T47D (cell line): ENCODE measurements around the gene TMEM43.
"Not testable (repeated sequence)": the region's sequence is repeated elsewhere in the genome, so short reads cannot be mapped to it uniquely, and the experiment has no call there.

Experiments used
- DNase-seq, 2 experiments: peaks; one replicate each; pipeline versions ENCODE4 v3.0.0 to v3.0.0-alpha.2; 2011 to 2012; ENCODE audit warnings: low read depth in 1 of 2, low spot score in 1 of 2
- JUND ChIP-seq: IDR thresholded peaks from 2 replicates; pipeline ENCODE4 v1.6.1; 2012; ENCODE audit warnings: low read depth
- in situ Hi-C: cut with HindIII; loops from 2 replicates; pipeline ENCODE4 v1.10.0; 2016; ENCODE audit warnings: low sequenced_read_pairs, low pct_unique_long_range_greater_than_20kb

Gene TMEM43

GRCh38 chr3:14124615-14125192 is at the start of gene TMEM43, which contains the start of gene CHCHD4:
TSS of gene TMEM43 (plus strand) at chr3:14125052. CDS start at chr3:14125194, 142 bp downstream.
TSS of gene CHCHD4 (minus strand) at chr3:14124870. CDS start at chr3:14124676, 194 bp downstream.
- TF ChIP-seq JUND: no peak
- in situ Hi-C loops: no loop called here
- peak; percentile 100 for DNase-seq

- in situ Hi-C loops, DNase-seq: not testable (repeated sequence)
These were observed 49.6 kb upstream of the TMEM43 start for GRCh38 chr3:14075233-14075632.

- in situ Hi-C loops: no loop called here
- DNase-seq: no peak
- no peak for TF ChIP-seq JUND
These were observed 47.5 kb upstream of the TMEM43 start for GRCh38 chr3:14077310-14077709.

GRCh38 chr3:14082108-14082657 is 42.7 kb upstream of the TMEM43 start:
- in situ Hi-C loops: no loop called here
- DNase-seq: no peak
- TF ChIP-seq JUND: no peak

GRCh38 chr3:14087461-14087860 is 37.4 kb upstream of the TMEM43 start:
- in situ Hi-C loops: not testable (repeated sequence)

GRCh38 chr3:14091959-14092358 is 32.9 kb upstream of the TMEM43 start:
- in situ Hi-C loops, DNase-seq: not testable (repeated sequence)

More at GRCh38 chr3:14087461-14087860, 37.4 kb upstream of the TMEM43 start:
- DNase-seq: not testable (repeated sequence)

GRCh38 chr3:14092464-14092863 is 32.4 kb upstream of the TMEM43 start:
- DNase-seq: no peak
- in situ Hi-C loops: no loop called here
- no peak for TF ChIP-seq JUND

GRCh38 chr3:14093831-14094230 is 31.0 kb upstream of the TMEM43 start:
- no peak for TF ChIP-seq JUND
- in situ Hi-C loops: no loop called here
- DNase-seq: no peak

- DNase-seq: peak in 1 of 2 experiments; percentile 51
- in situ Hi-C loops: no loop called here
- TF ChIP-seq JUND: no peak
These were observed 28.1 kb upstream of the TMEM43 start for GRCh38 chr3:14096742-14097141.

- DNase-seq: no peak
- in situ Hi-C loops: no loop called here
- no peak for TF ChIP-seq JUND
These were observed 27.0 kb upstream of the TMEM43 start for GRCh38 chr3:14097616-14098391.

GRCh38 chr3:14109821-14110220 is 15.0 kb upstream of the TMEM43 start:
- in situ Hi-C loops, DNase-seq: not testable (repeated sequence)

- DNase-seq: no peak
- in situ Hi-C loops: no loop called here
- no peak for TF ChIP-seq JUND
These were observed 14.2 kb upstream of the TMEM43 start for GRCh38 chr3:14110699-14111098.

- in situ Hi-C loops: no loop called here
- peak in 1 of 2 experiments; percentile 71 for DNase-seq
- TF ChIP-seq JUND: no peak
These were observed 10.8 kb upstream of the TMEM43 start for GRCh38 chr3:14113965-14114635.
